HG03571 (cell line): ENCODE data around the gene CITED4.
"Not testable (repeated sequence)": the region's sequence is repeated elsewhere in the genome, so short reads cannot be mapped to it uniquely, and the experiment has no call there.

Experiments used
- ATAC-seq: cut with Tn5 transposase; IDR thresholded peaks from one replicate; pipeline ENCODE4 v1.9.1; 2021; ENCODE audit not compliant: unreplicated experiment

Gene CITED4, protein sequence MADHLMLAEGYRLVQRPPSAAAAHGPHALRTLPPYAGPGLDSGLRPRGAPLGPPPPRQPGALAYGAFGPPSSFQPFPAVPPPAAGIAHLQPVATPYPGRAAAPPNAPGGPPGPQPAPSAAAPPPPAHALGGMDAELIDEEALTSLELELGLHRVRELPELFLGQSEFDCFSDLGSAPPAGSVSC

DNA sequence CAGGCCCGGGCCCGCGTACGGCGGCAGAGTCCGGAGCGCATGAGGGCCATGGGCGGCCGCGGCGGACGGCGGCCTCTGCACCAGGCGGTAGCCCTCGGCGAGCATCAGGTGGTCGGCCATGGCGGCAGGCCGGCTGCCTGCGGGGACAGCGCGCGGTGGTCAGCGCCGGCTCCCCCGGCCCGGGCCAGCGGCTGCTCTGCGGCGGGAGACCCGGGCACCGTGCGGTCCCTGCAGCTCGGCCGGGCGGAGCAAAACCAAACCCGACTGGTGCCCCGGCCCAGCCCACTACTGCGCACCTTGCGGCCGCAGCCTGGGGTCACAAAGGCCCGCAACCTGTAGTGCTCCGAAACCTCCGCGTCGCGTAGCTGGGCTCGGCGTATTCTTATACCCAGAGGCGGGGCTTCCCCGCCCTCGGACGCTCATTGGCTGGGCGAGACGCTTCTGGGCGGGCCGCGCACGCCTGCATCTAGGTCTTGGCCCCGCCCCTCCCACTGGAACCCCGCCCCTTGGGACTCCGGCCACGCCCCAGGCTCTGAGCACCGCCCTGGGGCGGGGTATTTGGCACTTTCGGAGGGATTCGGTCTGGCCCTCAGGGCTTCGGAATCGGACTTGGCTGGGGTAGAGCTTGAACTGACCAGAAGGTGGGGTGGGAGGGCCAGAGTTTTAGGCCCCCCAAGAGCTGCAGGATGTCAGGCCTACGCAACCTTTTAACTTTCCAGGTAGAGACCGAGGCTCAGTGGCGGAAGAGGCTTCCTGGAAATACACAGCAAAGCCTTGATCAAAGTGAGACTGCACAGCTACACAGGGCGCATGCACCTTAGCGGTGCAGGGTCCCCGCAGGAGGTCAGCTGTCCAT lies at the start of gene CITED4:
CITED4 (minus strand) TSS at position 356 of the 856 bp plus-strand sequence; CDS start at position 120, 236 bp downstream.
- peak; percentile 91 for ATAC-seq

DNA sequence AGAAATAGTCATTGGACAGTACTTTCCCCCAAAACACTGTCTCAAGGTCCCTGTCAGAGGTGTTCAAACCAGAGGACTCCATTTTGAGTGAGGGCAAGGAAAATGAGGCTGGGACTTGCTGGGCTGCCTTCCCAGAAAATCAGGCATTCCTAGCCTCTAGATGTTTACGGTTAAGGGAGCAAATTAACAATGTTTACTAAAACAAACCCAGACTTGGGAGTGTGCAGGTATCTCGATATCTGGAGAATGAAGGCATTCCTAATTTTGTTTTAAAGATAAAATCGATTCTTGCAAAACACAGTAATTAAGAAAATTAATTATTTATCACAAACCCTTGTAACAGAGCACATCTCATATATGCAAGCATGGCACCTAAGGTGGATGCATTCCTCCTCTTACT lies 48.9 kb upstream of the CITED4 start:
- ATAC-seq = no peak

DNA sequence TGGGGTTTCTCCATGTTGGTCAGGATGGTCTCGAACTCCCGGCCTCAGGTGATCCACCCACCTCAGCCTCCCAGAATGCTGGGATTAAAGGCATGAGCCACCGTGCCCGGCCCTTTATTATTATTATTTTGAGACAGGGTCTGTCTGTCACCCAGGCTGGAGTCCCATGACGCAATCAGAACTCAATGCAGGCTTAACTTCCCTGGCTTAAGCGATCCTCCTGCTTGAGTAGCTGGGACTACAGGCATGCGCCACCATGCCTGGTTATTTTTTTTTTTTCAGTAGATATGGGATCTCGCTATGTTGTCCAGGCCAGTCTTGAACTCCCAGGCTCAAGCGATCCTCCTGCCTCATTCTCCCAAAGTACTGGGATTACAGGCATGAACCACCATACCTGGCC lies 47.1 kb upstream of the CITED4 start:
- no peak for ATAC-seq

DNA sequence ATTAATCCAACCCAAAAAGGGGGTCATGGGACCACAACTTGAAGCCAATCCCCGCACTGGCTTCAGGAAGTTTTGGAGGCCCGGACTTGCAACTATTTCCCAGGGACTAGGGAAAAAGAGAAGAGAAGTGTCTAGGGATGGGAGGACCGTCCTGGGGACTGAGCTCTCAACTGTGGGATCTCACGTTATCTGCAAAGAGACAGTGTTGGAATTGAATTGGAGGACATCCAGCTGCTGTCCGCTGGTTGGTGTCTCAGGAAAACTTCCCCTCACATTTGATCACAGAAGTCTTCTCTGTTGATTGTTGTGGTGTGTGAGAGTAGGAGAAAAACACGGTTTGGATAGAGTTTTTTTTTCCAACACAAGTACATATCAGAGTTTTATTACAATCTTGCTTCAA lies 46.2 kb upstream of the CITED4 start:
- ATAC-seq = no peak

DNA sequence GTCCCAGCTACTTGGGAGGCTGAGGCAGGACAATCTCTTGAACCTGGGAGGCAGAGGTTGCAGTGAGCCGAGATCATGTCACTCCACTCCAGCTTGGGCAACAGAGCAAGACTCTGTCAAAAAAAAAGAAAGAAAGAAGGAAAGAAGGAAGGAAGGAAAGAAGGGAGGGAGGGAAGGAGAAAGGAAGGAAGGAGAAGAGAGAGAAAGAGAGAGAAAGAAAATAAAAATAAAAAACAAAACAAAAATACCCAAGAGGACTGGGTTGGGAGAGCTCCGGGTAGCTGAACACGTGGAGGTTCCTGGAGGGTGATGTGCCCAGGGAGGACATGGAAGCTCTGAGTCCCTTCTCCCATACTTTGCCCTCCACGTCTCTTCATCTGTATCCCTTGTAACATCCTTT lies 45.7 kb upstream of the CITED4 start:
- no peak for ATAC-seq

DNA sequence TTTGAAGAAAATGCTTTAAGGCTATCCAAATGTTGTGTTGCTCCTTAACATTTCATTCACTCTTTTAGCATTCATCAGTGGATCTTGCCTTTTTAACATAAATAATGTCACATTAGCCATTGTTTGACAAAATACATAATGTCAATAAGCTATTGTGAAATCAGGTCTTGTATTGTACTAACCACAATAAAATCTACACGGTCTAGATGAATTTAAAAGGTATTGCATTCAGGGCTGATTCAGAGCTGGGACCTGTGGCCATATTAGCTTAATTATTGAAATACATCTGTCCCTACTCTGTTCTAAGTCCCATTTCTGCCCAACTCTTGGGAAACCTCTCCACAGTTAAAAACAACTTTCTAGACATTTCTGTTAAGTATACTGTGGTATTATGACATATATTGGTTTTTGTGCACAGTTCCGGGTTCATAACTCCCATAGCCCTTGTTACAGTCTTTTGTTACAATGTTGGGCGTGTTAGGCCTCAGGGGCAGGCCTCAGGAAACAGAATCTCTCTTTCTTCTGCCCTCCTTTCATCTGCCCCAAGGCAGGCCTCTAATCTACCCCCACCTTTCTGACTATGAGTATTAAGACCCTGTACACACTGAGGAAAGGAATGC lies 44.7 kb upstream of the CITED4 start:
- no peak for ATAC-seq

DNA sequence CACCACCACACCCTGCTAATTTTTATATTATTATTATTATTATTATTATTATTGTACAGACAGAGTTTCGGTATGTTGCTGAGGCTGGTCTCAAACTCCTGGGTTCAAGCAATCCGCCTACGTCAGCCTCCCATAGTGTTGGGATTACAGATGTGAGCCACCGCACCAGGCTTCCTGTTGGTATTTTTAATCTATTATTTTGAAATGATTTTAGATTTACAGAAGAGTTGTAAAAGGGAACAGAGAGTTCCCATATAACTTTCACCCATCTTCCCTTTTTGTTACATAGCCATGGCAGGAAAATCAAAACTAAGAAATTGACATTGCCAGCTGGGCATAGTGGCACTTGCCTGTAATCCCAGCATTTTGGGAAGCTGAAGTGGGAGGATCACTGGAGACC lies 42.9 kb upstream of the CITED4 start:
- no peak for ATAC-seq

DNA sequence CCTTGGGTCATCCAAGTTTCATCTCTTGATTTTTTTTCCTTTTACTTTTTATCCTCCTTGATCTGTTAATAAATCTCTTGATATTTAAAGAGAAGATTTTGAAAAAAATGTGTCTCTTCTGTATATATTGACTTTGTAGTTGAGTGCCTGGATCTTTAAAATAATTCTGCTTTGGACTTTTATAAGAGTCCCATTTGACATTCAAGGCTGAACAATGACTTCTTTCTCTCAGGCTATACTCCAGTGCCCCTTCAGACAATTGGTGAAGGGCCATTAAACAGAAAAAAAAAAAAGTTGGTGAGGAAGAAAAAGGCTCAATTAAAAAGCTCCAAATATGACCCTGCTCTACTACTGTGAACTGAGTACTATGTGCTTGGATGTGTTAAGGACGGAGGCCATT lies 40.9 kb upstream of the CITED4 start:
- ATAC-seq = no peak

DNA sequence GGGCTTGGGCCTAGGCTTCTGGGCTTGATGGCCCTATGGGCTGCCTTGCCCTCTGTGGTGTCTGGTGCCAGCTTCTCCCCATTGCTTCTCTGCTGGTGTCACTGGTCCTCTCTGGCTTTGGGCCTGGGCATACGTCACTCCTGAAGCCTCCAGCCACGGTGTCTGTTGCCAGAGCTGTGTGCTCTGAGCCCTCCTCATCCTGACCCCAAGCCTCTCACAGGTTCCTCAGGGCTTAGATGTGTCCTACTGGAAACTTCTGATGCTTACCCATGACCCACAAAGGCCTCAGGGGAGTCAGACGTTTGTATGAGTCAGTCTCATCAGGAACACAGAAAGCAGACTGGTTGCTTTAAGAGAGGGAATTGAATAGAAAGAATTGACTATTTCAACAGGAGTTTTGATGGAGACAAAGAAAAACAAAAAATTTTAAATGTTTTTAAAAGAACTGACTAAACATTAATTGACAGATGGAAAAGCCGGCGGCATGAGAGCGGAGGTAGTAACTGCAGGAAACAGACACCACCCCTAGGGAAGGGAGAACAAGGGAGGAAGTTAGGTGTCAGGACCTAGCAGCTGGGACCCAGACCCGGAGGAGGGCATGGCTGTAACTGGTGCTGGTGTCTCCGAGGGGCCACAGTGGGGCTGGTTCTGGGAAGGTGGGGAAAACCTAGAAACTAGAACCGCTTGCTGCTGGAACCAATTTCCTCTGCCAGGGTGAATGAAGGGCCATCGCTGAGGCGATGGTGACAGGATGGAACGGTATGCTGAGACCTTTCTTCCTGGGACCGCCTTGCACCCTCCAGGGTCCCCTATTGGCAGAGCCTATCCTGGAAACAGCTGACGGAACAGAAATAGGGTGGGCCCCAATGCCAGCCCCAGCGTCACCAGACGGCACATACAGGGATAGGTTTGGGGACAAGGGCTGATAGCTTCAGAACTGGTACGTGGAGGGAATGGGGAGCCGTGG lies 40.0 kb upstream of the CITED4 start:
- ATAC-seq = no peak

DNA sequence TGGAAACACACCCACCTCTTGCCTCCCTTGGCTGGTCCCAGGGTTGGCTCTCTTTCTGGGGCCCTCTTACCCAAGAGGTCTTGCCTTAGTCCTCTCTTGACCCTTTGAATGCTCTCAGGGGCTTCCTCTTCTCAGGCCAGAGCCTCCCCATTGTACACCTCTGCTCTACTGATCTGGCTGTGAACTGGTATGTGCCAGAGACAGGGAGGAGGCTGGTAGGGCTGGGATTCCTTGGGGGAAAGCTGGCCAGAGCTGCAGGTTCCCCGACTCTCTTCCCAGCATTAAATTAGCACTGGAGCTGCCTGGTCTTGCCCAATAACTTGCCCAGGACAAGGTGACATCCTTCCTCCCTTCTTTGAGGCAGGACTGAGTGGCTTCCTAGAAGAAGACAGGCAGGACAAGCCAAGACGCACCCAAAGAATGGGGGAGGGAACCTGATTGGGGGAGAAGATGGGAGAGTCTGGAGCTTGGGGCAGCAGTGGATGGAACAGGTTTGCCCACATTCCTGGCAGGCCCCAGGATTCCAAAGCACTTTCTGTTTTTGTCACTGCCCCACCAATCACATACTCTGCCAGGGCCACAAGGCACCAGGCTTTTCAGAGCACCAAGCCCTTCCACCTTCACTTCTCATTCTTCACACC lies 37.2 kb upstream of the CITED4 start:
- no peak for ATAC-seq

DNA sequence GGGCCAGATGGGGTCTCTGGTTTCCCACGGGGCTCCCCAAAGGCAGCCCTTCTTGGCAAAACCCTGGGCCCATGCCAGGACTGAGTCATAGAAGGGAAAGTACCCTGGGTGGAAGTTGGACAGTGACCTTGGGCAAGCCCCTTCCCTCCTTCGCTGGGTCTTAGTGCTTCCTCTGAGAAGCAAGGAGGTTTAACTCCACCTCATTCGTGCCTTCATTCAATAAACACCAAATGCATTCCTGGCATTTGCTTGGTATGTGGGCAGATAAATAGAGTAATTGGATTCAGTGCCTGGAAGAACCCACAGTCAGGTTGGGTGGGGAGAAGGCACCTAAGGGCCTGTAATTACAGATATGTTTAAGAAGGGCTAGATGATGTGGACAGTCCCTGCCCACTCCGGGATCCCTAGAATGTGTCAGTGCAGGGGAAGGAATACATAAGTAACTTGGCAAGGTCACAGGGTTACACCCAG lies 36.3 kb upstream of the CITED4 start:
- no peak for ATAC-seq

DNA sequence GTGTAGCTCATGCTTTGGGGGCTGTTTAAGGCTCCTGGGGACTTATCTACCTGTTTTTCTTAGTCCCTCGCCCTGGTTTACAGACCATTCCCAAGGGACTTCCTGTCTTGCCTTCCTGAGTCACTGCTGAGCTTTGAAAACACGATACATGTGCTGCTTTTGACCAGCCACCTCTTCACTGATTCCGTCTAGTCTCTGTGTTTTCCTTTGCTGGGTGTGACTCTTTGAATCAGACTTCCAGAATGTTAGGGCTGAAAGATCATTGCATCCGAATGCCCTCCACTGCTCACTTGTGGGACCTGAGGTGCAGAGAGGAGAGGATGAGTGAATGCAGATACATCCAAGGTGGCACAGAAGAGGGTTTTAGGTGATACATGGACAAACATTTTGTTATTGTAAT lies 35.4 kb upstream of the CITED4 start:
- no peak for ATAC-seq

DNA sequence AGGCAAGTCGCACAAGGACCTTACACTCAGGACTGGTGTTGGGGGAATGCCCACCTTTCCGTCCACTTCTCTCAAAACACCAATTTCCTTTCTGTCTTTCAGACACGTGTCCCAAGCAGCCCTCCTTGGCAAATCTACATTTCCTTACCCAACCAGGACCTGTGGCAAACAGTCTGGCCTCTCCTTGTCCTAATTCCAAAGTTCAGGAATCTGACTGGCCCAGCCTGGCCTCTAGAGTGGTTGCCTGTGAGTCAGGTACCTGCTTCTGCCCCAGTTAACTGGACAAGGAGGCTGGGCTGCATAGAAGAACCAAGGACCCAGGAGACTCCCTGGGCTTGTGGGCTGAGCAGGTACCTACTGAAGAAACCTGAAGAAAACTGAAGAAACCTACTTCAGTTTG lies 34.3 kb upstream of the CITED4 start:
- no peak for ATAC-seq

DNA sequence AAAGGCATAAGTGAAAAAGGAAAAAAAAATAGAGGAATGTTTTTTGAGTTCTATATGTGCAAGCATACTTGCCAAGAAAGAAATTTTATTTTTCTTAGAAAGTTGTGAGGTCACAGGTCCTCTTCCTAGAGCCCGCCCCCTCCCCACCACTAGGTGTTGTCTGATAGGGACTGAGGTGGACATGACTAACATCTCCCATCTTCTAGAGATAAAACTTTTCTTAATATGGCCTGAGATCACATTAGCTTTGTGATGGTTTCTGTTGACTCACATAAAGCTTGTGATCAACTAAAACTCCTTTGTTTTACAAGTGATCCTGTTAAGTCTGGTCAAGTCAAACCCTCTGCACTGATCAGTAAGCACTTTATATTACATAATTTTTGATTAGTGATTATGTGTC lies 33.4 kb upstream of the CITED4 start:
- no peak for ATAC-seq

DNA sequence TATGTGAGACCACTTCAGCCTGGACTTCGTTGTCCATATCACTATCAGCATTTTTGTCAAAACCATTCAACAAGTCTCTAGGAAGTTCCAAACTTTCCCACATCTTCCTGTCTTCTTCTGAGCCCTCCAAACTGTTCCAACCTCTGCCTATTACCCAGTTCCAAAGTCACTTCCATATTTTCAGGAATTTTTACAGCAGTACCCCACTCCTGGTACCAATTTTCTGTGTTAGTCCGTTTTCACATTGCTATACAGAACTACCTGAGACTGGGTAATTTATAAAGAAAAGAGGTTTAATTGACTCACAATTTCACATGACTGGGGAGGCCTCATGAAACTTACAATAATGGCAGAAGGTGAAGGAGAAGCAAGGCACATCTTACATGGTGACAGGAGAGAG lies 32.7 kb upstream of the CITED4 start:
- not testable (repeated sequence) for ATAC-seq

DNA sequence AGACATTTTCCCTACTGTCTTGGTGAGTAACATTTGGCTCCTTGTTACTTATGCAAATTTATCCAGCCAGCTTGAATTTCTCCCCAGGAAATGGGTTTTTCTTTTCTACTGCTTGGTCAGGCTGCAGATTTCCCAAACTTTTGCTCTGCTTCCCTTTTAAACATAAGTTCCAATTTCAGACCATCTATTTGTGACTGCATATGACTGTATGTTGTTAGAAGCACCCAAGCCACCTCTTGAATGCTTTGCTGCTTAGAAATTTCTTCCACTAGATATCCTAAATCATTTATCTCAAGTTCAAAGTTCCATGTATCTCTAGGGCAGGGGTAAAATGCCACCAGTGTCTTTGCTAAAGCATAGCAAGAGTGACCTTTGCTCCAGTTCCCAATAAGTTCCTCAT lies 32.3 kb upstream of the CITED4 start:
- ATAC-seq = no peak

DNA sequence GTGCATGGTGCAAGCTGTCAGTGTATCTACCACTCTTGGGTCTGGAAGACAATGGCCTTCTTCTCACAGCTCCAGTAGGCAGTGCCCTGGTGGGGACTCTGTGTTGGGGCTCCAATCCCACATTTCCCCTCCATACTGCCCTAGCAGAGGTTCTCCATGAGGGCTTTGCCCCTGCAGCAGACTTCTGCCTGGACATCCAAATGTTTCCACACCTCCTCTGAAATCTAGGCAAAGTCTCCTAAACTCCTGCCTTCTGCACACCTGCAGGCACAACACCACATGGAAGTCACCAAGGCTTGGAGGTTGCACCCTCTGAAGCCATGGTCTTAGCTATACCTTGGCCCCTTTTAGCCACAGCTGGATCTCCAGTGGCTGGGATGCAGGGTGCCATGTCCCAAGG lies 31.8 kb upstream of the CITED4 start:
- no peak for ATAC-seq

DNA sequence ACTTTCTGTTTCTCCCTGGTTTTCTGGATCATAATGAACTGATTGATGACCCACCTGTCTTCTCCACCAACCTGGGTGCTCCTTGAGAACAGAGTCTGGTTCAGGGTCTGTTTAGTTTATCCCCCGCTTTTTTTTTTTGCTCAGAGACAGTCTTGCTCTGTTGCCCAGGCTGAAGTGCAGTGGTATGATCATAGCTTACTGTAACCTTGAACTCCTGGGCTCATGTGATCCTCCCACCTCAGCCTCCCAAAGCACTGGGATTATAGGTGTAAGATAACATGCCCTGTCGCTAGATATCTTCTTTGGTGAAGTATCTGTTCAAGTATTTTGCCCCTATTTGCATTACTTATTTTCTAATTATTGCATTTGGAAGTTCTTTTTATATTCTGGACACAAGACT lies 30.2 kb upstream of the CITED4 start:
- no peak for ATAC-seq

DNA sequence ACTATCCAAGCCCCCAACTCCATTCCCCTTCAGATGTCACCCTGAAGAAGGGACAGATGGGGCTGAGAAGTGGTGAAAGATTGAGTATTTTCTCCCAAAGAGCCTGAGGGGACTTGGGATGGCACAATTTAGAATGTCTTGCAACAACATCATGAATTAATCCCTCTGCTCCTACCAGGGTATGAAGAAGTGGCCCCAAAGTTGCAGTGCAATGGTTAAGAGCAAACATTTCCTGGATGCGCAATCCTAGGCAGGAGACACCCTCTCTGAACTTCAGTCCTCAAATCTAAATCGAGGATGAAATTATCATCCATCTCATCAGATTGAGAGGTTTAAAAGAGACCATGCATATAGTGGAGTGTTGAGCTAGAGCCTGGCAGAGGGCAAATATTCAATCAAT lies 28.6 kb upstream of the CITED4 start:
- no peak for ATAC-seq

DNA sequence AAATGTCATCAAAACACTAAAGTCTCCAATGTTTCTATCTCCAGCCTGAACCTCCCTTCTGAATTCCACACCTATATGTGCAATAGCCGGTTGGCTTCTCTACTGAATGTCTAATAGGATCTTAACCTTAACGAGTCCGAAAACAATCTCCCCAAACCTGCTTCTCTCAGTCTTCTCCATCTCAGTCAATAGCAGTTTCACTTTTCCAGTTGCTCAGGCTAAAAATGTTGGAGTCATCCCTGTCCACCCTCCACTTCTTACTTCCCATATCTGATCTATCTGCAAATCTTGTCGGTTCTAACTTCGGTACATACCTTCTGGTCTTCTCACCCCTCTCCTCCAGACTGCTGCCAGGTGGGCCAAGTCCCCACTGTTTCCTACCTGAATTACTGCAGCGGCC lies 25.5 kb upstream of the CITED4 start:
- ATAC-seq = no peak

DNA sequence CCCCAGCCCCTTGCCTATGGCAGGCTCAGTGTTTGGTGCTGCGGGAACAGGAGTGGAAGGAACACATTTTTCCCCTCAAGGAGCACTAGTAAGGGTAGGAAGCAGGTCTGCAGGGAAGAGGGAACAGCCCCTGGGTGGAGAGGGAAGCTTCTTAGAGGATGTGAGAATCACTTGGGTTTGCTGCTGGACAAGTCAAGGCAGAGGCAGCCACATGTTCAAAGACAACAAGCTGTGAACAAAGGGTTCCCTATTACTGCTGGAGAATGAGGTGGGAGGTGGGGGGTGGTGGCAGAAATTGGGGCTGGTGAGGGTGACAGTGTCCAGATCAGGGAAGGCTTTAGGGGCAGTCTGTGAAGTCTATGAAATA lies 24.8 kb upstream of the CITED4 start:
- ATAC-seq = no peak
